ENCODE results near the gene CARS2. TPM values are rescaled to one million over a fixed set of nuclear protein-coding genes. Genes with fewer than 3 reads are reported as not detected.

The CARS2 gene
- total RNA-seq, 1 experiment from 2014 or later = 41.9 TPM

DNA sequence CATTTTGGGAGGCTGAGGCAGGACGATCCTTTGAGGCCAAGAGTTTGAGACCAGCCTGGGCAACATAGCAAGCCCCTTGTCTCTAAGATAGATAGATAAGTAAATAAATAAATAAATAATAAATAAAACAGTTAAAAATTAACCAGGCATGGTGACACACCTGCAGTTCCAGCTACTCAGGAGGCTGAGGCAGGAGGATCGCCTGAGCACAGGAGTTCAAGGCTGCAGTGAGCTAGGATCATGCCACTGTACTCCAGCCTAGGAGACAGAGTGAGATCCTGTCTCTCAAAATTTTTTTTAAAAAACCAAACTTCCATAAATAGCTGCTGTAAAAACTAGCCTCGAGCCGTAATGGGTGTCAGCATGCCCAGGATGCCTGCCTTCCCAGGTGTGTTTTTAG lies 104.9 kb downstream of the CARS2 start:
- TF ChIP-seq, protein P1, sequence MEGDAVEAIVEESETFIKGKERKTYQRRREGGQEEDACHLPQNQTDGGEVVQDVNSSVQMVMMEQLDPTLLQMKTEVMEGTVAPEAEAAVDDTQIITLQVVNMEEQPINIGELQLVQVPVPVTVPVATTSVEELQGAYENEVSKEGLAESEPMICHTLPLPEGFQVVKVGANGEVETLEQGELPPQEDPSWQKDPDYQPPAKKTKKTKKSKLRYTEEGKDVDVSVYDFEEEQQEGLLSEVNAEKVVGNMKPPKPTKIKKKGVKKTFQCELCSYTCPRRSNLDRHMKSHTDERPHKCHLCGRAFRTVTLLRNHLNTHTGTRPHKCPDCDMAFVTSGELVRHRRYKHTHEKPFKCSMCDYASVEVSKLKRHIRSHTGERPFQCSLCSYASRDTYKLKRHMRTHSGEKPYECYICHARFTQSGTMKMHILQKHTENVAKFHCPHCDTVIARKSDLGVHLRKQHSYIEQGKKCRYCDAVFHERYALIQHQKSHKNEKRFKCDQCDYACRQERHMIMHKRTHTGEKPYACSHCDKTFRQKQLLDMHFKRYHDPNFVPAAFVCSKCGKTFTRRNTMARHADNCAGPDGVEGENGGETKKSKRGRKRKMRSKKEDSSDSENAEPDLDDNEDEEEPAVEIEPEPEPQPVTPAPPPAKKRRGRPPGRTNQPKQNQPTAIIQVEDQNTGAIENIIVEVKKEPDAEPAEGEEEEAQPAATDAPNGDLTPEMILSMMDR (conservative IDR thresholded peaks at IDR 0.05) = no peak
- no peak overlapping the region for H3K27ac Mint-ChIP-seq
- H3K9ac ChIP-seq (ENCODE audit: extremely low read depth, insufficient read length, low read length) = no peak overlapping the region
- H4K5ac ChIP-seq (ENCODE audit: insufficient read length, low read depth, low read length) = no peak overlapping the region
- H3K4me1 Mint-ChIP-seq = peaks cover 4 to 11% of the 10 kb centered on the region in 2 experiments; a peak in 3 of 4 replicates
- peaks cover 2% of the 10 kb centered on the region; the same call in 1 of the 2 replicates for H3K27me3 Mint-ChIP-seq (ENCODE audit: low read depth)
- H3K4ac ChIP-seq (ENCODE audit: low read depth, low read length) = no peak overlapping the region
- no peak overlapping the region for H2AK5ac ChIP-seq (ENCODE audit: insufficient read length, low read length)
- no peak overlapping the region for H2AFZ ChIP-seq (ENCODE audit: low read length)
- H3K27me3 ChIP-seq (ENCODE audit: insufficient read depth, low read length) = no peaks in the 10 kb centered on the region
- no peaks in the 10 kb centered on the region for H3K9me3 ChIP-seq (ENCODE audit: control insufficient read depth, low read depth, low read length)
- H2BK15ac ChIP-seq (ENCODE audit: low read depth, low read length) = no peak overlapping the region
- no peaks in the 10 kb centered on the region for H3K23me2 ChIP-seq (ENCODE audit: insufficient read length, low read depth, low read length, poor library complexity, severe bottlenecking)
- no peaks in the 10 kb centered on the region for H3K79me2 ChIP-seq (ENCODE audit: insufficient read depth, low read length)
- peaks cover 0 to 3% of the 10 kb centered on the region in 2 experiments; a peak in 3 of 5 replicates for H3K9me3 Mint-ChIP-seq
- no peaks in the 10 kb centered on the region for H3K4me1 ChIP-seq (ENCODE audit: insufficient read depth, low read length)
- no peak overlapping the region for H3K23ac ChIP-seq (ENCODE audit: insufficient read length, low read depth, low read length)
- H2BK5ac ChIP-seq (ENCODE audit: insufficient read length, low read length) = no peak overlapping the region
- no CpG with 5 or more reads among the region's 4 CpGs for WGBS (ENCODE audit: extremely low coverage, insufficient read length, low lambda C conversion rate)
- H2BK120ac ChIP-seq (ENCODE audit: low read depth, low read length, poor library complexity, severe bottlenecking) = no peak overlapping the region
- no peak overlapping the region for H4K91ac ChIP-seq (ENCODE audit: insufficient read length, low read depth, low read length)
- H3K79me1 ChIP-seq (ENCODE audit: insufficient read depth, low read depth, low read length, poor library complexity, severe bottlenecking) = no peaks in the 10 kb centered on the region
- no peak overlapping the region for H3K27ac ChIP-seq (ENCODE audit: insufficient read length, low read depth, low read length)
- no peak overlapping the region for H2BK12ac ChIP-seq (ENCODE audit: insufficient read length, low read depth, low read length)
- H3K18ac ChIP-seq (ENCODE audit: insufficient read length, low read depth, low read length) = no peak overlapping the region
- H4K8ac ChIP-seq (replicated peaks; ENCODE audit: insufficient read length, low read depth, low read length) = no peak overlapping the region
- no peak overlapping the region for H3K14ac ChIP-seq (ENCODE audit: insufficient read depth, low read length)
- DNase-seq = no peak
- no peak overlapping the region for H3K4me3 Mint-ChIP-seq
- H3K56ac ChIP-seq (ENCODE audit: insufficient read length, low read depth, low read length) = no peak overlapping the region
- H3K4me2 ChIP-seq (ENCODE audit: insufficient read depth, insufficient read length, low read length) = no peak overlapping the region
- H3K36me3 Mint-ChIP-seq (ENCODE audit: insufficient read depth in 1 of 3, low read depth in 3 of 3) = no peaks in the 10 kb centered on the region
- H2BK20ac ChIP-seq (ENCODE audit: low read depth, low read length, poor library complexity, severe bottlenecking) = no peak overlapping the region
- no peaks in the 10 kb centered on the region for H4K20me1 ChIP-seq (ENCODE audit: control insufficient read depth, insufficient read depth, insufficient read length)
- no peak overlapping the region for H3T11ph ChIP-seq (ENCODE audit: low read length)
